ENCODE data around the gene APELA.
"Not testable (repeated sequence)": the region's sequence is repeated elsewhere in the genome, so short reads cannot be mapped to it uniquely, and the experiment has no call there.

Gene APELA

DNA sequence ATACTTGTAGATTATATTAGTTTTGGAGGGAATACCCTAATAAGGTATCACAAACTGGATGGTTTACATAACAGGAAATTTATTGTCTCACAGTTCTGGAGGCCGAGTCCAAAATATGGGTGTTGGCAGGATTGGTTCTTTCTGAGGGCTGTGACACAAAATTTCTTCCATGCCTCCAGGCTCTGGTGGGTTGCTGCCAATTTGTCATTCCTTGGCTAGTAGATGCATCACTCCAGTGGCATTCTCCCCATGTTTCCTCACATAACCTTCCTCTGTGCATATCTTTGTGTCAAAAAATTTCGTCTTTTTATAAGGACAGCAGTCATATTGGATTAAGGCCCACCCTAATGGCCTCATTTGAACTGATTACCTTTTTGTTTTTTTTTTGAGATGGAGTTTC, 49.3 kb downstream of the APELA start:
- DNase-seq (ENCODE audit: low read depth): no peak

DNA sequence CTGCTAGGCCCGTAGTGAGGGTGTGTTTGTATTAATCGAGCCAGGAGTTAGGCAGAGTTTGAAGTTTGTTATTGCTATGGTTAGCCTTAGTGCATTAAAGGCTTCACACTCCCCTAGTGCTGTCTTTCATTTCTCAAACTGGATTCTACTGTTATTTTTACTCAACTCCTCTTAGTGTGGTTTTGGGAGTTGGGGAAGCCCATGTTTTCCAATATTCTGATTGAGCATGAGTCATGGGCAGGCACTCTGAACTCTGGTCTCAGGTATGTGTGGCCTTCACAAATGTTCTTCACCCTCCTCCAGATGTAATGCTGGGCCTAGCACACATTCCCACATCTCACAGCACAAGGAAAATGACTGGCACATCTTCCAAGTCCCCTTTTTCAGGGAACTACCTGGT, 50.1 kb downstream of the APELA start:
- DNase-seq (ENCODE audit: low read depth): not testable (repeated sequence)

GRCh38 chr4:164930647-164931046, 53.7 kb downstream of the APELA start:
- no peak for DNase-seq (ENCODE audit: low read depth)

- no peak for DNase-seq (ENCODE audit: low read depth)
These were observed 54.8 kb downstream of the APELA start for GRCh38 chr4:164931551-164932324.

GRCh38 chr4:164933244-164933643, 56.3 kb downstream of the APELA start:
- DNase-seq (ENCODE audit: low read depth): no peak

DNA sequence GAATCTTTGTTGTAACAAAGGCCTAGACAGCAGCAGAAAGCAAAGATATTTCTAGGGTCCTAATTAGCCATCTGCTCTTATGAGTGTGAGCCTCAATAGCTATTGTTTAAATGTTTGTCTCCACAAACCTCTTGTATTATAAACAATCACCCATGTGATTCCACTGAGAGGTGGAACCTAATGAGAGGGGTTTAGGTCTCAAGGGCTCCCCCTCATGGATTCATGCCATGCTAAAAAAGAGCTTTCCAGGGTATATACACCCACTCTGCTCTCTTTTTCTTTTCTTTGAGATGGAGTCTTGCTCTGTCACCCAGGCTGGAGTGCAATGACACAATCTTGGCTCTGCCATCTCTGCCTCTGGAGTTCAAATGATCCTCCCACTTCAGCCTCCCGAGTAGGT, 58.4 kb downstream of the APELA start:
- DNase-seq (ENCODE audit: low read depth): no peak

DNA sequence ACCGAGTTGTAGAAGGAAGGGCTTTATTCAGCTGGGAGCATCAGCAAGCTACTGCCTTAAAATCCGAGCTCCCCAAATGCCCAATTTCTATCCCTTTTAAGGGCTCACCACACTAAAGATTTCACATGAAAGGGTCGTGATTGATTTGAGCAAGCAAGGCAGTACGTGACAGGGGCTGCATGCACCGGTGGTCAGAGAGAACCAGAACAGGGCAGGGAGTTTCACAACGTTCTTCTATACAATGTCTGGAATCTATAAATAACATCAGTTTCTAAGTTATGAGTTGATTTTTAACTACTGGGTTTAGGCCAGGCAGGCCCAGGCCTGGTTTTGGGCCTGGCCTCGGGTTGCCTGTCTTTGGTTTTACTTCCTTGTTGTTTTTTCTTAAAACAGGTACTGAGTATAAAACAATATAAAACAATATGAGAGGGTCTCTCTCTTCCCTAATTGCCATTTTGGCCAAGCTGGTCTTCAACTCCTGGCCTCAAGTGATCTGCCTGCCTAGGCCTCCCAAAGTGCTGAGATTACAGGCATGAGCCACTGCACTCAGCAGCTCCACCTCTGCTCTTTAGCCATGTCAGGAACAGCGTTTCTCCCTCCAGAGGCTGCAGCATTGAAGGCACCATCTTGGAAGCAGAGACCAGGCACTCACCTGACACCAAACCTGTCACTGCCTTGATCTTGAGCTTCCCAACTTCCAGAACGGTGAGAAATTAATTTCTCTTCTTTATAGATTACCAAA, 59.1 kb downstream of the APELA start:
- not testable (repeated sequence) for DNase-seq (ENCODE audit: low read depth)

DNA sequence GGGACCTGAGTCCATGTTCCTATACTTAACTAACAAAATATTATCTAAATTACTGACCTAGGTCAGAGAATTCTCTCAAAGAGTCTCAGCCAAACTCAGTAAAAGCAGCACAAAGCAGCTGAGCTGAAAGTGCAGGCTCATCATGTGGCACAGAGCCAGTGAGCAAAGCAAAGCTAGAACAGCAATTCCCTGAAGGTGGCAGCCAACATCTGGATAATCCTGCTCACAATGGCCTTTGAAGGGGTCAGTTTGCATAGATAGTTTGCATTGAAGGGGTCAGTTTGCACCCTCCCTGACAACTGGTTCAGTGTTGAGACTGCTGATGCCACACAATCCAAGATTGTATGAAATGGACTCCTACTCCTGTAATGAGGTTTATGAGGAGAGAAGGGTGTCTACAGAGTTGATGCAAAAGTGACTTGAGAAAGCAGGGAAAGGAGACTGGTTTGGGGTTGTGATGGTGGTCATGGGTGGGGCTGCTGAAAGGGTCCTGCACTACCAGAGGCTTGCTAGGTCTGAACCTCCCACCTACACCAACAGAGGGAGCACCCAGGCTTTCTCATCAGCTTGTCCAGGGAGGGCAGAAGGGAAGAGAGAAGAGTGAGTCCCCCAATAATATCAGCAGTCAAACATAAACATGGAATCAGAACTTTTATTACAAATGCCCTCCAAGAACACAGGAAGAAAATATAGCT, 60.7 kb downstream of the APELA start:
- no peak for DNase-seq (ENCODE audit: low read depth)

DNA sequence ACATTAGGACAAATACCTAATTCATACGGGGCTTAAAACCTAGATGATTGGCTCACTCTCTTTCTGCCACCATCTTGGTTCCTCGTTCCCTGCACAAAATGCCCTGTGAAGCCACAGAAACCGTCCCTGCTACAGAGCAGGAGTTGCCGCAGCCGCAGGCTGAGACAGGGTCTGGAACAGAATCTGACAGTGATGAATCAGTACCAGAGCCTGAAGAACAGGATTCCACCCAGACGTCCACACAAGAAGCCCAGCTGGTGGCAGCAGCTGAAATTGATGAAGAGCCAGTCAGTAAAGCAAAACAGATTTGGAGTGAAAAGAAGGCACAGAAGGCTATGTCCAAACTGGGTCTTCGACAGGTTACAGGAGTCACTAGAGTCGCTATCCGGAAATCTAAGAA, 66.2 kb downstream of the APELA start:
- no peak for DNase-seq (ENCODE audit: low read depth)

- DNase-seq (ENCODE audit: low read depth): no peak
These were observed 68.2 kb downstream of the APELA start for GRCh38 chr4:164945146-164945545.

DNA sequence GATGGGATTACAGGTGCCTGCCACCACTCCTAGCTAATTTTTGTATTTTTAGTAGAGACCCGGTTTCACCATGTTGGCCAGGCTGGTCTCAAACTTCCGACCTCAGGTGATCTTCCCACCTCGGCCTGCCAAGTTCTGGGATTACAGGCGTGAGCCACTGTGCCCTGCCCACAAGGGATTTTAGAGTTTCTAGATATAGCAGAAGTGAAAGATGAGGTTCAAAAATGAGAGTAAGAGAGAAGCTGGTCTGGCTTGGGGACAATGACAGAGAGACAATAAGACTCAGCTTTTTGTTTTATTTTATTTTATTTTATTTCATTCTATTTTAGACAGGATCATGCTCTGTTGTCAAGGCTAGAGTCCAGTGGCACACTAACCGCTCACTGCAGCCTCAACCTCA, 69.8 kb downstream of the APELA start:
- DNase-seq (ENCODE audit: low read depth): no peak

Measured in stimulated activated CD8-positive, alpha-beta memory T cell treated with anti-CD3 and anti-CD28 coated beads, Interleukin-15, amount 100 ng/mL, for 1 hour (primary cell).